CD8-positive, alpha-beta memory T cell (primary cell): ENCODE data around the gene ACO1. TPM values are rescaled to one million over a fixed set of nuclear protein-coding genes. Genes with fewer than 3 reads are reported as not detected.

ENCODE experiments used
- CTCF ChIA-PET: fragments of 350-600 bp; sonication (Branson Sonifier 250); formaldehyde crosslinking; loops from one replicate; lab custom pipeline; 2021; ENCODE audit warnings: antibody characterized with exemption; lab: Charles Lee
- POLR2A ChIA-PET: fragments of 350-600 bp; sonication (Branson Sonifier 250); formaldehyde crosslinking; loops from one replicate; lab custom pipeline; 2021; ENCODE audit warnings: antibody characterized with exemption; lab: Charles Lee
- DNase-seq, 5 donors: peaks; one replicate each; pipeline versions ENCODE4 v3.0.0 to v3.0.0-alpha.2; 2020 to 2022; ENCODE audit warnings: mixed read lengths in 1 of 5
- H3K27ac ChIP-seq: one replicate; pipeline ENCODE4 v1.7.0; 2013; ENCODE audit warnings: low read depth, mild to moderate bottlenecking, low read length, moderate library complexity
- H3K27me3 ChIP-seq: 2 replicates; pipeline ENCODE4 v1.7.0; 2013; ENCODE audit warnings: low read length, mild to moderate bottlenecking; ENCODE audit not compliant: insufficient read depth, poor library complexity, severe bottlenecking
- H3K36me3 ChIP-seq: 2 replicates; pipeline ENCODE4 v1.7.0; 2013; ENCODE audit warnings: mild to moderate bottlenecking, low read length, moderate library complexity; ENCODE audit not compliant: insufficient read depth
- H3K4me1 ChIP-seq: 2 replicates; pipeline ENCODE4 v1.7.0; 2013; ENCODE audit warnings: mild to moderate bottlenecking, low read length, moderate library complexity; ENCODE audit not compliant: insufficient read depth
- H3K4me3 ChIP-seq: 2 replicates; pipeline ENCODE4 v1.7.0; 2013; ENCODE audit warnings: mild to moderate bottlenecking, low read length
- H3K9me3 ChIP-seq: 2 replicates; pipeline ENCODE4 v1.7.0; 2013; ENCODE audit warnings: mild to moderate bottlenecking, low read length
- H3K27ac Mint-ChIP-seq, 8 donors: one replicate each; pipeline ENCODE4 v1.8.0; 2020 to 2021; ENCODE audit warnings: mixed read lengths in 8 of 8, mild to moderate bottlenecking in 6 of 8, inconsistent platforms in 3 of 8, moderate library complexity in 3 of 8
- H3K27me3 Mint-ChIP-seq, 2 donors: one replicate each; pipeline ENCODE4 v1.8.0; 2020 to 2021; ENCODE audit warnings: mixed read lengths in 2 of 2, mild to moderate bottlenecking in 1 of 2, moderate library complexity in 1 of 2
- H3K36me3 Mint-ChIP-seq, 3 donors: one replicate each; pipeline ENCODE4 v1.8.0; 2020 to 2021; ENCODE audit warnings: mixed read lengths in 3 of 3, inconsistent platforms in 1 of 3, mild to moderate bottlenecking in 1 of 3
- H3K4me1 Mint-ChIP-seq, 3 donors: one replicate each; pipeline ENCODE4 v1.8.0; 2020 to 2021; ENCODE audit warnings: mixed read lengths in 3 of 3, inconsistent platforms in 1 of 3, mild to moderate bottlenecking in 1 of 3
- H3K4me3 Mint-ChIP-seq, 7 donors: one replicate each; pipeline ENCODE4 v1.8.0; 2020 to 2021; ENCODE audit warnings: mixed read lengths in 7 of 7, mild to moderate bottlenecking in 6 of 7, moderate library complexity in 4 of 7, inconsistent platforms in 2 of 7
- H3K9me3 Mint-ChIP-seq, 5 donors: one replicate each; pipeline ENCODE4 v1.8.0; 2020 to 2022; ENCODE audit warnings: mixed read lengths in 5 of 5, mild to moderate bottlenecking in 3 of 5, moderate library complexity in 2 of 5, inconsistent platforms in 1 of 5
- polyA plus RNA-seq: library from polyadenylated mRNA; unstranded; fragments of 300-500 nt; fragmentation: Illumina TruSeq; gene quantifications from one replicate; pipeline ENCODE4 v1.2.3, GENCODE V29; 2021
- total RNA-seq, 2 experiments: library from RNA; stranded (reverse); gene quantifications; one replicate each; pipeline ENCODE4 v1.2.3, GENCODE V29; 2021

Gene ACO1
- total and polyA plus RNA-seq, 3 experiments from 2014 or later, result 11.0 to 13.6 (median 13.5) TPM

DNA sequence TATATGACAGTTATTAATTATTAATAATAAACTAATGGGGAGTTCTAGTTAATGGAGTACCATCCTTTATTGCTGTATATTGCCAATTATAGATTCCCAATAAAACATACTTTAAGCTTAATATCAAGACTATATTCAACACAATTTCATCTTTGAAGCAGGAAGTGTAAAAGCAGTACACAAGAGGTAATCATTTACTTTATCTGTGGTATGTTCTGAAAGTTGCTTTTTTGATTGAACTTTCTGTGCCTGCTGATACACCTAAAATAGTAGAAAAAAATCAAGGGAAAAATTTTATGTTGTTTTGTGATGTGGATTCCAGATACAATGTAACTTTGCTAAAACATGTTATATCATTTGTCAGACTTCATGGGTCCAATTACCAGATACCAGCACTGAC, 58.0 kb downstream of the ACO1 start:
- Mint-ChIP-seq H3K27me3 (no peaks in the 10 kb centered on the region), H3K36me3 (peaks cover 21 to 87% (median 23%) of the 10 kb centered on the region in 3 donors), H3K9me3 (no peaks in the 10 kb centered on the region), H3K27ac (no peak overlapping the region), H3K4me3 (no peak overlapping the region), H3K4me1 (no peaks in the 10 kb centered on the region)
- ChIA-PET CTCF (interaction anchor here (1.3 kb wide), 1 partner anchor 16 kb away, joined by 3 read pairs; no protein-coding TSS in a partner anchor), POLR2A (no interaction called here)
- H3K4me3 ChIP-seq, result no peak overlapping the region
- H3K4me1 ChIP-seq, result no peaks in the 10 kb centered on the region
- H3K9me3 ChIP-seq, result no peaks in the 10 kb centered on the region
- no peak for DNase-seq
- no peak overlapping the region for H3K27ac ChIP-seq
- H3K36me3 ChIP-seq, result peaks cover 3% of the 10 kb centered on the region
- H3K27me3 ChIP-seq, result no peaks in the 10 kb centered on the region

DNA sequence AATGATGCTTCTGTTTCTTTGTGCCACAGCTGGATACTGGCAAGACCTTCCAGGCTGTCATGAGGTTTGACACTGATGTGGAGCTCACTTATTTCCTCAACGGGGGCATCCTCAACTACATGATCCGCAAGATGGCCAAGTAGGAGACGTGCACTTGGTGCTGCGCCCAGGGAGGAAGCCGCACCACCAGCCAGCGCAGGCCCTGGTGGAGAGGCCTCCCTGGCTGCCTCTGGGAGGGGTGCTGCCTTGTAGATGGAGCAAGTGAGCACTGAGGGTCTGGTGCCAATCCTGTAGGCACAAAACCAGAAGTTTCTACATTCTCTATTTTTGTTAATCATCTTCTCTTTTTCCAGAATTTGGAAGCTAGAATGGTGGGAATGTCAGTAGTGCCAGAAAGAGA, 65.5 kb downstream of the ACO1 start:
- peaks cover 15 to 88% (median 30%) of the 10 kb centered on the region in 3 donors for H3K36me3 Mint-ChIP-seq
- no peaks in the 10 kb centered on the region for H3K27me3 Mint-ChIP-seq
- H3K27ac Mint-ChIP-seq, result peak overlapping the region in 1 of 8 donors; percentile 14
- no peaks in the 10 kb centered on the region for H3K4me1 ChIP-seq
- no peaks in the 10 kb centered on the region for H3K27me3 ChIP-seq
- no peak overlapping the region for H3K27ac ChIP-seq
- no peak for DNase-seq
- H3K36me3 ChIP-seq, result peaks cover 36% of the 10 kb centered on the region
- H3K9me3 ChIP-seq, result no peaks in the 10 kb centered on the region
- H3K9me3 Mint-ChIP-seq, result no peaks in the 10 kb centered on the region
- no peak overlapping the region for H3K4me3 ChIP-seq
- ChIA-PET CTCF (no interaction called here), POLR2A (no interaction called here)
- H3K4me1 Mint-ChIP-seq, result no peaks in the 10 kb centered on the region
- H3K4me3 Mint-ChIP-seq, result no peak overlapping the region

DNA sequence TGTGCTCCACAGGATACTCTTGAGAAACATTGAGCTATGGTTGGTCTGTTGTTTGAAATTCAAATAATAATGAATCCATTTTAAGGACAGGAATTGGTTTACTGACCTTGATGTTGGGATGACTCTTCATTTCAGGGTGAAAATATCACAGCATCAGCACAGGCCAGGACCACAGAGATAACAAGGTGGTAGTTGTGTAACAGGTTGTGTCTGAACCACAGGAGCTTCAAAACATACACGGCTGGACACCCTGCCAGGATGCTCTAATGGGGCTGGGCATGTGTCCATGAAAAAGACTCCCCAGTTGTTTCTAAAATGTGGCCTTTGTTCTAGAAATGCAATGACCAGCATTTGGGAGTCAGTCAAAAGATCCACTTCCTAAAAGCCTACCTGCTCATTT, 69.8 kb downstream of the ACO1 start:
- Histone ChIP-seq H3K4me3 (no peak overlapping the region), H3K4me1 (no peaks in the 10 kb centered on the region), H3K27me3 (no peaks in the 10 kb centered on the region), H3K36me3 (peaks cover 34% of the 10 kb centered on the region), H3K27ac (no peak overlapping the region), H3K9me3 (no peaks in the 10 kb centered on the region)
- ChIA-PET POLR2A (no interaction called here), CTCF (no interaction called here)
- Mint-ChIP-seq H3K27ac (peak overlapping the region in 1 of 8 donors; percentile 95), H3K27me3 (no peaks in the 10 kb centered on the region), H3K36me3 (peaks cover 0 to 82% (median 23%) of the 10 kb centered on the region in 3 donors), H3K4me3 (no peak overlapping the region), H3K9me3 (no peaks in the 10 kb centered on the region), H3K4me1 (no peaks in the 10 kb centered on the region)
- no peak for DNase-seq

DNA sequence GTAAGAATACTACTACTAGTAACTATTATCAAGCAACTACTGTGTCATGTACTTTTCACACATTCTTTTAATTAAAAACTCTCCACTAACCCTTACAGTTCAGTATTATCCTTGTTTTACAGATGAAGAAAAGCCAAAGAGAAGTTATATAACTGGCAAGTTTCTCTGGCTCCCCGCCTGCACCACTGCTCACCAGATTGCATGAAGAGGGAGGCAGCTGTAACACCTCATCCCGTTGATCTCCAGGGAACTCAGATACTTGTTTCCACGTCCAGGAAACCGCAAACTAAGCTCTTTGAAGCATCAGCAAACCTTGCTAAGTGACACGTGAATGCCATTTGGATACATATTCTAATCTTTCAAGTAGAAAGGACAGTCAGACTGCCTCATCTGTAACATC, 71.3 kb downstream of the ACO1 start:
- Histone ChIP-seq H3K27ac (no peak overlapping the region), H3K36me3 (peaks cover 22% of the 10 kb centered on the region), H3K4me3 (no peak overlapping the region), H3K4me1 (no peaks in the 10 kb centered on the region), H3K9me3 (no peaks in the 10 kb centered on the region), H3K27me3 (no peaks in the 10 kb centered on the region)
- Mint-ChIP-seq H3K27ac (peak overlapping the region in 1 of 8 donors; percentile 13), H3K27me3 (no peaks in the 10 kb centered on the region), H3K9me3 (no peaks in the 10 kb centered on the region), H3K36me3 (peaks cover 0 to 82% (median 29%) of the 10 kb centered on the region in 3 donors), H3K4me3 (no peak overlapping the region), H3K4me1 (peaks cover 0 to 4% (median 0%) of the 10 kb centered on the region in 3 donors)
- ChIA-PET POLR2A (no interaction called here), CTCF (interaction anchor here (1.2 kb wide), 1 partner anchor 124 kb away, joined by 3 read pairs; no protein-coding TSS in a partner anchor)
- no peak for DNase-seq

DNA sequence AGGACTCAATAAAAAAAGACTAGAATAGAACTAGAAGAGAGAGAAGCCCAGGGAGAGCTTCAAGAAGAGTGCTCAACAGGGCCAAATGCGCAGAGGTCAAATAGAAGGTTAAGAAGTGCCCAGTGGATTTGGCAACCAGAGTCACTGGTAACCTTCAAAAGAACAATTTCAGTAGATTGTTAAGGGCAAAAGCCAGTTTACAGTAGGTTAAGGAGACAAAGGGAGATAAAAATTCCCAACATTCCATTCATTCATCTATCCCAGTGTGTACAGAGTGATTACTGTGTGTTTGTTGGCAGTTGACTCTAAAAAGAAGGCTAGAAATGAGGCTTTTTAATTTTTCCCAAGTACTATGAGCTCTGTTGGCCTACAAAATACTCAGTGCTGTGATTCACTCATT, 72.1 kb downstream of the ACO1 start:
- POLR2A ChIA-PET, result no interaction called here
- Mint-ChIP-seq H3K4me1 (peaks cover 0 to 4% (median 0%) of the 10 kb centered on the region in 3 donors), H3K9me3 (no peaks in the 10 kb centered on the region), H3K27me3 (no peaks in the 10 kb centered on the region), H3K27ac (peak overlapping the region in 5 of 8 donors; percentile 3 to 56 (median 13)), H3K4me3 (no peak overlapping the region), H3K36me3 (peaks cover 0 to 82% (median 27%) of the 10 kb centered on the region in 3 donors)
- CTCF ChIA-PET, result interaction anchor here (1.2 kb wide), 1 partner anchor 124 kb away, joined by 3 read pairs; no protein-coding TSS in a partner anchor
- H3K4me3 ChIP-seq, result no peak overlapping the region
- peaks cover 20% of the 10 kb centered on the region for H3K36me3 ChIP-seq
- H3K4me1 ChIP-seq, result no peaks in the 10 kb centered on the region
- H3K27me3 ChIP-seq, result no peaks in the 10 kb centered on the region
- H3K27ac ChIP-seq, result no peak overlapping the region
- no peak for DNase-seq
- H3K9me3 ChIP-seq, result no peaks in the 10 kb centered on the region

DNA sequence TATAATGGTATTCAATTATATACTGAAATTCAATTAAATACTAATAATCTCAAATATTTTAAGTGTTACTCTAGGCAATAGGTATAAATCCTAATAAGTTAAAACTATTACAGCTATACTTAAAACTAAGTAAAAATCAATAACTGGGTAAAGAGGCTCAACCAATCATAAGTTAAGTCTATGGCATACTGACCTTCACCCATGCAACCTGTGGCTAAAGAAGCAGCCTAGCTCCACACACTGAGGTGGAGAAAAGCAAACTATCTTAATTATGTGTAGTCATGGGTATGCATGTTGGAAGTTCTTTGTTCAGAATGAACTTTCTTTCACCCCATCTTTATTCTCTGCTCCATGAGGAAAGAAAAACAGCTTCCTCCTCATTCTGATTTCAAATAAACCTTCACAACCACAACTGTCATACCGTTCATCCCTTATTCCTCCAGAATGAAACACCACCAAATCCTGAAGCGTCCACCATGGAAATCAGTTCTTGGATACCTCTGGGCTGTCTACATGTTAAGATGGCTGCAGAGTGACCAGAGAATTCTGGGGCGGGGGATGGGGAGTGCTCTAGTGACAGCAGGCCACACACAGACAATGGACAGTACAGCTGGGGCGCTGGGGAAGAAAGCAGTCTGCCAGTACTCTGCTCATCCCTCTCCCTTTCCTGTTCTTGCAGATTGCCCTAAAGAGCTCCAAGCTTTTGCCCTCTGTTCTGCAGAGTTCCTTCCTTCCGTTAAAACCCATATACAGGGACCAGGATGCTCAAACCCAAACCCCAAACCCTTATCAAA, 79.3 kb downstream of the ACO1 start:
- Mint-ChIP-seq H3K27me3 (no peaks in the 10 kb centered on the region), H3K4me1 (peaks cover 0 to 4% (median 1%) of the 10 kb centered on the region in 3 donors), H3K9me3 (no peaks in the 10 kb centered on the region), H3K36me3 (peaks cover 0 to 81% (median 30%) of the 10 kb centered on the region in 3 donors), H3K4me3 (no peak overlapping the region), H3K27ac (peak overlapping the region in 1 of 8 donors; percentile 91)
- ChIA-PET POLR2A (no interaction called here), CTCF (no interaction called here)
- H3K4me1 ChIP-seq, result no peaks in the 10 kb centered on the region
- H3K27me3 ChIP-seq, result no peaks in the 10 kb centered on the region
- peaks cover 13% of the 10 kb centered on the region for H3K36me3 ChIP-seq
- H3K9me3 ChIP-seq, result no peaks in the 10 kb centered on the region
- no peak for DNase-seq
- H3K4me3 ChIP-seq, result no peak overlapping the region
- H3K27ac ChIP-seq, result no peak overlapping the region

DNA sequence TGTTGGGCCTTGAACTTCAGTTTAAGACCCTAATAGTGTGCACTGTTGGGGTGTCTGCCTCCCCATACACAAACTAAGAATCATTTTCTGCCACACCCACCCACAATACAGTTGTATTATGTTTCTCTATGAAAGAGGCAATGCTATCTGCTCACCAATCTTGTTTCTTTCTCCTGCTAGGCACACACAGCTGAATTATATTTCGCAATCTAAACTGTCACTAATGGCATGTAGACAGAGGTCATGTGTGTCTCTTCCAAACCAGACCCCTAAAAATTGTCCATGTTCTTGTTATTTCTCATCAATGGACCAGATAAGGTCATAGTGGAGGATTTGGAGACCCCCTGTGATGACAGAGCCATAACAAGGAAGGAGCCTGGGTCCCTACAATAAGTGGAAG, 84.3 kb downstream of the ACO1 start:
- Mint-ChIP-seq H3K27me3 (no peaks in the 10 kb centered on the region), H3K4me1 (peaks cover 0 to under 1% (median 0%) of the 10 kb centered on the region in 3 donors), H3K9me3 (no peaks in the 10 kb centered on the region), H3K4me3 (no peak overlapping the region), H3K36me3 (peaks cover 6 to 83% (median 29%) of the 10 kb centered on the region in 3 donors), H3K27ac (no peak overlapping the region)
- POLR2A ChIA-PET, result no interaction called here
- DNase-seq, result no peak
- no peak overlapping the region for H3K4me3 ChIP-seq
- no peak overlapping the region for H3K27ac ChIP-seq
- H3K27me3 ChIP-seq, result no peaks in the 10 kb centered on the region
- H3K9me3 ChIP-seq, result no peaks in the 10 kb centered on the region
- CTCF ChIA-PET, result no interaction called here
- peaks cover 19% of the 10 kb centered on the region for H3K36me3 ChIP-seq
- no peaks in the 10 kb centered on the region for H3K4me1 ChIP-seq

DNA sequence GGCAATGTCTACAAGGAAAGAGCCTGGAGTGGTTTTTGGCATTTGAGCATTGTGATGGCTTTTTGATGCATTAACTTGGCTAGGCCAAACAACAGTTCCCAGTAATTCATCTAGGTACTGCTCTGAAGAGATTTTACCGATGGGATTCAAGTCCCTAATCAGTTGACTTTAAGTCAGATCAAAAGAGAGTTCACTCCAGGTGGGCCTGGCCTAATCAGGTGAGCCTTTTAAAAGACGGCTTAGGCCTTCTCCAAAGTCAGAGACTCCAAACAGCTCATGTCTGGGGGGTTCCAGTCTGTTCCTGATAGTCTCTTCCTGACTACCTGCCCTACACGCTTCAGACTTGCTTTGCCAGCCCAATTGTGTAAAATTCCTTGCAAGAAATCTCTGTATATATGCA, 87.9 kb downstream of the ACO1 start:
- H3K27me3 Mint-ChIP-seq, result no peaks in the 10 kb centered on the region
- no peak overlapping the region for H3K4me3 Mint-ChIP-seq
- H3K4me1 ChIP-seq, result no peaks in the 10 kb centered on the region
- H3K9me3 Mint-ChIP-seq, result no peaks in the 10 kb centered on the region
- H3K27me3 ChIP-seq, result no peaks in the 10 kb centered on the region
- no peak overlapping the region for H3K27ac ChIP-seq
- no peak for DNase-seq
- no peaks in the 10 kb centered on the region for H3K4me1 Mint-ChIP-seq
- CTCF ChIA-PET, result no interaction called here
- peaks cover 20% of the 10 kb centered on the region for H3K36me3 ChIP-seq
- H3K4me3 ChIP-seq, result no peak overlapping the region
- H3K27ac Mint-ChIP-seq, result peak overlapping the region in 1 of 8 donors; percentile 24
- POLR2A ChIA-PET, result no interaction called here
- peaks cover 16 to 85% (median 32%) of the 10 kb centered on the region in 3 donors for H3K36me3 Mint-ChIP-seq
- no peaks in the 10 kb centered on the region for H3K9me3 ChIP-seq
